AG10803 (cell line): ENCODE data around the gene PRKCH.

ENCODE experiments used
- DNase-seq: peaks from one replicate; pipeline ENCODE4 v3.0.0; 2010; ENCODE audit warnings: low read depth
- H3K4me3 ChIP-seq: 2 replicates; pipeline ENCODE4 v1.5.1; 2011; ENCODE audit warnings: mild to moderate bottlenecking, low read length, control low read depth
- CTCF ChIP-seq: conservative IDR thresholded peaks from 2 replicates; pipeline ENCODE4 v1.5.1; 2011; ENCODE audit warnings: mild to moderate bottlenecking, low read length, control low read depth, inconsistent platforms

Gene PRKCH

GRCh38 chr14:61458766-61459165 lies 137.4 kb downstream of the PRKCH start:
- TF ChIP-seq CTCF: no peak
- H3K4me3 ChIP-seq: no peak overlapping the region
- no peak for DNase-seq

DNA sequence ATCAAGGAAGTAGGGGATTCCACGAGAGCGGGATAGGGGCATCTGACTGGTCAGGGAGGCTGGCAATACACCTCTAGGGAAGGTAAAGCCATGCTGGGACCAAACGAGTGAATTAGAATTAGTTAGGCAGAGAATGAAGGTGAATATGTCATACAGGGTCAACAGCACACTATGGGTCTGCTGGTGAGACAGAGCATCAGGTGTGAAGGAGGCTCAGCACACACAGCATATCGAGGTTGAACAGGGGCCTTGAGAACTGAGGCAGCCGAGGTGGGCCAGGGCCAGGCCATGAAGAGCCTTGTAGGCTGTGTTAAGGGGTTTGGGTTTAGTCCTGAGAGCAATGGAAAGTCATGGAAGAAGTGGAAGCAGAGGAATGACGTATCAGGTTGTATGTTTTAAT lies 137.8 kb downstream of the PRKCH start:
- no peak for DNase-seq
- H3K4me3 ChIP-seq: no peak overlapping the region
- no peak for TF ChIP-seq CTCF

DNA sequence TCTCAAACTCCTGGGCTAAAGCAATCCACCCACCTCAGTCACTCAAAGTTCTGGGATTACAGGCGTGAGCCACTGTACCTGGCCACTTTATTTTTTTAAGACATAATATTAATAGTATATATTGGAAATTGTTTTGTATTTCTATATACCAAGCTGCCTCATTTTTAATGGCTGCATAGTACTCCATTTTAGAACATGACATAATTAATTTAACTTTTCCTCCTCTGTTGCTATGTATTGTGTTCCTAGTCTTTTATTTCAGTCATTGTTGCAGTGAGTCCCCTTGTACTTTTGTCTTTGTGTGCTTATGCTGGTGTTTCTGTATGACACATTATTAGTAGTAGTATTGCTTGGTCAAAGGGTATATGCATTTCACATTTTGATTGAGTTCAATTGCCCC lies 138.7 kb downstream of the PRKCH start:
- no peak for TF ChIP-seq CTCF
- DNase-seq: no peak
- no peak overlapping the region for H3K4me3 ChIP-seq

- H3K4me3 ChIP-seq: no peak overlapping the region
- no peak for DNase-seq
- TF ChIP-seq CTCF: no peak
Measured at GRCh38 chr14:61460718-61461611, 139.6 kb downstream of the PRKCH start.

- peak; percentile 74 for DNase-seq
- peak; percentile 72 for TF ChIP-seq CTCF
Measured at GRCh38 chr14:61461808-61462275, 140.5 kb downstream of the PRKCH start.

DNA sequence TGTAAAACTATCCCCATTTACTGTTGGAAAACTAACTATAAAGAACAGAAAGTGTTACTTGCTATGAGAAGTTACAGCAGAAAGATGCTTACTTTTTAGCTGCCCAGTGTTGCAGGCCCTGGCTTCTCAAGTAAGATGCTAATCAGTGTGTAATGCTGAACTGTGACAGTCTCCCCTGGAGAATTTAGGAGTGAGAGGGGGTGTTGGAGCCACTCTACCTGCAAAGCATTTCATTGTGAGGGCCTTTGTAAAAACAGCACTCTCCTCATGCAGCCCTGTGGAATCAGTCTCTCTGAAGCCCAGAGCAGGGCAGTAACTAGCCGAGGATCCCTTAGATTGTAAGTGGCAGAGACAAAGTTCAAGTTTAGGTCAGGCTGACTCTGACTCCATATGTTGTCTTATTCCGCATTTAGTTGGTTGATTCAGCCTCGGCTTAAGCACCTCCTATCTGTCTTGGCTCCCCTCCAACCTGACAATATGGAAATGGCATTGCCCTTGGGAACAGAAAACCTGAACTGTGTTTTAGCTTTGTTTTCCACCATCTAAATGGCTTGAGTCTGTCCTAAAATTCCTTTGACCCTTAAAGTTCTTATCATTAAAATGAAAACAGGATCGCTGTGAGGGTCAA lies 141.3 kb downstream of the PRKCH start:
- DNase-seq: peak; percentile 61
- H3K4me3 ChIP-seq: no peak overlapping the region
- no peak for TF ChIP-seq CTCF

More at GRCh38 chr14:61461808-61462275, 140.5 kb downstream of the PRKCH start:
- no peak overlapping the region for H3K4me3 ChIP-seq
